ENCODE measurements around the gene NNT.
"Not testable (repeated sequence)": the region's sequence is repeated elsewhere in the genome, so short reads cannot be mapped to it uniquely, and the experiment has no call there.

NNT gene

GRCh38 chr5:43602461-43603343 lies at the start of gene NNT:
Gene NNT (plus strand): TSS chr5:43603180. CDS start chr5:43609196, 6,016 bp downstream.
- POLR2A ChIA-PET (ENCODE audit: low non-redundant PET) = interaction anchor here (0.6 kb wide), 1 partner anchor 239 kb away, joined by 4 read pairs; no protein-coding TSS in a partner anchor
- CTCF ChIA-PET = interaction anchor here (0.6 kb wide), 1 partner anchor 29 kb away, joined by 4 read pairs; no protein-coding TSS in a partner anchor
- TF ChIP-seq, protein P1, sequence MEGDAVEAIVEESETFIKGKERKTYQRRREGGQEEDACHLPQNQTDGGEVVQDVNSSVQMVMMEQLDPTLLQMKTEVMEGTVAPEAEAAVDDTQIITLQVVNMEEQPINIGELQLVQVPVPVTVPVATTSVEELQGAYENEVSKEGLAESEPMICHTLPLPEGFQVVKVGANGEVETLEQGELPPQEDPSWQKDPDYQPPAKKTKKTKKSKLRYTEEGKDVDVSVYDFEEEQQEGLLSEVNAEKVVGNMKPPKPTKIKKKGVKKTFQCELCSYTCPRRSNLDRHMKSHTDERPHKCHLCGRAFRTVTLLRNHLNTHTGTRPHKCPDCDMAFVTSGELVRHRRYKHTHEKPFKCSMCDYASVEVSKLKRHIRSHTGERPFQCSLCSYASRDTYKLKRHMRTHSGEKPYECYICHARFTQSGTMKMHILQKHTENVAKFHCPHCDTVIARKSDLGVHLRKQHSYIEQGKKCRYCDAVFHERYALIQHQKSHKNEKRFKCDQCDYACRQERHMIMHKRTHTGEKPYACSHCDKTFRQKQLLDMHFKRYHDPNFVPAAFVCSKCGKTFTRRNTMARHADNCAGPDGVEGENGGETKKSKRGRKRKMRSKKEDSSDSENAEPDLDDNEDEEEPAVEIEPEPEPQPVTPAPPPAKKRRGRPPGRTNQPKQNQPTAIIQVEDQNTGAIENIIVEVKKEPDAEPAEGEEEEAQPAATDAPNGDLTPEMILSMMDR (conservative IDR thresholded peaks at IDR 0.05; ENCODE audit: low read depth) = no peak
- peak within 1 kb of the TSS; percentile 83 for H3K27ac ChIP-seq
- DNase-seq (ENCODE audit: low spot score) = peak; percentile 56

GRCh38 chr5:43553381-43553780 lies 49.6 kb upstream of the NNT start:
- TF ChIP-seq, protein P1 (conservative IDR thresholded peaks at IDR 0.05; ENCODE audit: low read depth) = no peak
- POLR2A ChIA-PET (ENCODE audit: low non-redundant PET) = no interaction called here
- CTCF ChIA-PET = interaction anchor here (0.6 kb wide), 1 partner anchor 322 kb away, joined by 4 read pairs; no protein-coding TSS in a partner anchor
- no peak for DNase-seq (ENCODE audit: low spot score)
- no peak overlapping the region for H3K27ac ChIP-seq

GRCh38 chr5:43554497-43554896 lies 48.5 kb upstream of the NNT start:
- ChIA-PET CTCF (no interaction called here), POLR2A (ENCODE audit: low non-redundant PET) (no interaction called here)
- TF ChIP-seq, protein P1 (conservative IDR thresholded peaks at IDR 0.05; ENCODE audit: low read depth) = no peak
- H3K27ac ChIP-seq = no peak overlapping the region
- DNase-seq (ENCODE audit: low spot score) = no peak

GRCh38 chr5:43555895-43556606 lies 46.9 kb upstream of the NNT start:
- peak; percentile 60 for DNase-seq (ENCODE audit: low spot score)

DNA sequence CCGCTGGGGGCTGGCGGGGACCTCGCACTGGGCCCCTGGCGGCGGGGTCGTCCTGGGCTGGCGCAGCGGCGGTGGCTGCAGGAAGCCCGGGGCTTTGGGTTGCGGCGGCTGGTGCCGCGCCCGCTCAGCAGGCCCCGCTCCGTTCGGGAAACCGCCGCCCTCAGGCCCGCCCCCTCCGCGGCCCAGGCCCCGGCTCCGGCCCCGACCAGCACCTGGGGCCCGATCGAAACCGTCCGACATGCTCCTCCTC lies 46.4 kb upstream of the NNT start:
- H3K27ac ChIP-seq = peak overlapping the region; percentile 92
- DNase-seq (ENCODE audit: low spot score); POLR2A ChIA-PET (ENCODE audit: low non-redundant PET): not testable (repeated sequence)
- CTCF ChIA-PET = interaction anchor here (0.6 to 1.0 kb wide), 3 partner anchors 9 to 181 kb away, joined by 3 to 4 read pairs (median 3); no protein-coding TSS in a partner anchor

More at GRCh38 chr5:43555895-43556606, 46.9 kb upstream of the NNT start:
- ChIA-PET CTCF (interaction anchor here (0.7 to 1.0 kb wide), 2 partner anchors 9 to 180 kb away, joined by 3 to 4 read pairs; no protein-coding TSS in a partner anchor), POLR2A (ENCODE audit: low non-redundant PET) (no interaction called here)
- TF ChIP-seq, protein P1 (conservative IDR thresholded peaks at IDR 0.05; ENCODE audit: low read depth) = no peak
- H3K27ac ChIP-seq = peak overlapping the region; percentile 92

- ChIA-PET POLR2A (ENCODE audit: low non-redundant PET) (no interaction called here), CTCF (interaction anchor here (0.6 to 0.7 kb wide), 3 partner anchors 17 to 1951 kb away, joined by 3 read pairs; no protein-coding TSS in a partner anchor)
- TF ChIP-seq, protein P1 (conservative IDR thresholded peaks at IDR 0.05; ENCODE audit: low read depth) = peak; percentile 96
These were observed 46.0 kb upstream of the NNT start, which contains the start of gene PAIP1 for GRCh38 chr5:43556857-43557542. Gene PAIP1 (minus strand): TSS chr5:43557077. CDS start chr5:43556846, 231 bp downstream.

More at GRCh38 chr5:43556857-43557542, 46.0 kb upstream of the NNT start, which contains the start of gene PAIP1:
- H3K27ac ChIP-seq = peak within 1 kb of the TSS; percentile 92
- DNase-seq (ENCODE audit: low spot score) = peak; percentile 87

Data from RWPE1 (cell line).